K562 (cell line): Measurements from ENCODE around the gene TRAPPC5. TPM values are rescaled to one million over a fixed set of nuclear protein-coding genes. Genes with fewer than 3 reads are reported as not detected.

Source experiments
- ARID2 ChIP-seq: fragments of 450-650 bp; IDR thresholded peaks from 2 replicates; pipeline ENCODE4 v1.6.1; 2017; ENCODE audit warnings: antibody characterized with exemption, mild to moderate bottlenecking
- CTCFL ChIP-seq: IDR thresholded peaks from 2 replicates; pipeline ENCODE4 v1.6.1; 2011; ENCODE audit warnings: borderline replicate concordance, low read depth, mild to moderate bottlenecking, moderate library complexity, low read length; ENCODE audit not compliant: insufficient read depth, poor library complexity, severe bottlenecking
- CXXC5 ChIP-seq: fragments of 250-450 bp; sonication (Bioruptor Pico); IDR thresholded peaks from 2 replicates; pipeline ENCODE4 v1.8.0; 2022; ENCODE audit warnings: inconsistent platforms, mild to moderate bottlenecking, moderate library complexity
- FOXJ2 ChIP-seq: fragments of 200-800 bp; sonication (Bioruptor generic); IDR thresholded peaks from 2 replicates; pipeline ENCODE4 v1.6.1; 2016; ENCODE audit warnings: missing genetic modification characterization, missing compliant biosample characterization
- HCFC1 ChIP-seq: IDR thresholded peaks from 2 replicates; pipeline ENCODE4 v1.6.1; 2012; ENCODE audit warnings: low read depth, low read length, improper control_type of control experiment
- HDAC2 ChIP-seq: fragments of 450-650 bp; IDR thresholded peaks from 2 replicates; pipeline ENCODE4 v1.6.1; 2016; ENCODE audit warnings: mild to moderate bottlenecking
- KDM2B ChIP-seq: fragments of 250-450 bp; sonication (Bioruptor Pico); IDR thresholded peaks from 2 replicates; pipeline ENCODE4 v1.8.0; 2021; ENCODE audit warnings: mild to moderate bottlenecking, moderate library complexity
- MBD2 ChIP-seq: sonication (generic); IDR thresholded peaks from 2 replicates; pipeline ENCODE4 v1.6.1; 2016; ENCODE audit warnings: low read depth, borderline replicate concordance
- NCOA4 ChIP-seq: fragments of 450-650 bp; IDR thresholded peaks from 2 replicates; pipeline ENCODE4 v1.6.1; 2018; ENCODE audit warnings: mild to moderate bottlenecking; ENCODE audit not compliant: partially characterized antibody
- NR2C2 ChIP-seq, 2 experiments: fragments of 200-800 bp in 1 of 2; sonication (Bioruptor generic) in 1 of 2; sonication (generic) in 1 of 2; formaldehyde crosslinking in 1 of 2; IDR thresholded peaks; 2 replicates each; pipeline versions ENCODE4 v1.6.1 to v1.8.0; 2016 to 2022; ENCODE audit warnings: mild to moderate bottlenecking in 1 of 2, missing compliant biosample characterization in 1 of 2, missing genetic modification characterization in 1 of 2, missing genetic modification reagents in 1 of 2
- RB1 ChIP-seq: fragments of 450-650 bp; IDR thresholded peaks from 2 replicates; pipeline ENCODE4 v1.6.1; 2017; ENCODE audit warnings: low read depth, mild to moderate bottlenecking
- RFX1 ChIP-seq: fragments of 450-650 bp; IDR thresholded peaks from 2 replicates; pipeline ENCODE4 v1.6.1; 2016; ENCODE audit warnings: mild to moderate bottlenecking, moderate library complexity
- TFE3 ChIP-seq: fragments of 450-650 bp; formaldehyde crosslinking; IDR thresholded peaks from 2 replicates; pipeline ENCODE4 v1.4.0; 2020; ENCODE audit warnings: mild to moderate bottlenecking, mixed read lengths
- ZBTB1 ChIP-seq: sonication (generic); formaldehyde crosslinking; IDR thresholded peaks from 2 replicates; pipeline ENCODE4 v1.8.1; 2023; ENCODE audit warnings: missing genetic modification reagents, low read depth, mild to moderate bottlenecking, borderline replicate concordance
- ZBTB33 ChIP-seq: sonication (generic); formaldehyde crosslinking; IDR thresholded peaks from 2 replicates; pipeline ENCODE4 v1.8.1; 2023; ENCODE audit warnings: mild to moderate bottlenecking, missing genetic modification reagents
- ZC3H11A ChIP-seq: IDR thresholded peaks from 2 replicates; pipeline ENCODE4 v1.6.1; 2012; ENCODE audit warnings: low read depth, low read length, improper control_type of control experiment
- ZNF212 ChIP-seq: fragments of 450-650 bp; formaldehyde crosslinking; IDR thresholded peaks from 2 replicates; pipeline ENCODE4 v1.4.0; 2020; ENCODE audit warnings: mild to moderate bottlenecking
- ZNF280A ChIP-seq: fragments of 450-650 bp; IDR thresholded peaks from 2 replicates; pipeline ENCODE4 v1.6.1; 2018; ENCODE audit warnings: mild to moderate bottlenecking, low read depth; ENCODE audit not compliant: partially characterized antibody
- ZNF512 ChIP-seq: IDR thresholded peaks from 2 replicates; pipeline ENCODE4 v1.6.1; 2016; ENCODE audit warnings: missing genetic modification characterization, missing compliant biosample characterization
- ZZZ3 ChIP-seq: fragments of 450-650 bp; IDR thresholded peaks from 2 replicates; pipeline ENCODE4 v1.6.1; 2016; ENCODE audit warnings: antibody characterized with exemption, mild to moderate bottlenecking, moderate library complexity
- polyA plus RNA-seq, 8 experiments: library from polyadenylated mRNA; depleted of rRNA in 4 of 8; stranded (reverse) in 5 of 8; unstranded in 3 of 8; fragments of >200 nt; fragmentation: Nextera tagmentation in 2 of 8; fragmentation: Illumina TruSeq in 1 of 8; extraction: Ambion mirVana in 2 of 8; extraction: Trizol in 1 of 8; gene quantifications; 2 replicates each; pipeline versions ENCODE4 v1.2.1 to v1.2.3, GENCODE V29; 2011 to 2014; ENCODE audit warnings: inconsistent platforms in 1 of 8, missing spikeins in 1 of 8
- total RNA-seq, 7 experiments: library from RNA; depleted of rRNA in 6 of 7; stranded (reverse); fragments of >200 nt in 6 of 7; fragmentation: Illumina TruSeq in 2 of 7; extraction: Trizol in 2 of 7; gene quantifications; 2 replicates each; pipeline versions ENCODE4 v1.2.1 to v1.2.3, GENCODE V29; 2011 to 2021; ENCODE audit warnings: low replicate concordance in 1 of 7

TRAPPC5 gene
- total and polyA plus RNA-seq, 9 of the 15 experiments (the other 6 are each of a cell fraction or from before 2014, with no cell fraction given) = 2.0 to 76.9 (median 29.3) TPM

GRCh38 chr19:7652061-7652641 is 28.5 kb upstream of the TRAPPC5 start (continued):
- TF ChIP-seq TFE3 (CRISPR knock-in tag) = no peak
- TF ChIP-seq ZNF512 = no peak
- no peak for TF ChIP-seq HDAC2
- no peak for TF ChIP-seq KDM2B (CRISPR knock-in tag)
- TF ChIP-seq ZNF212 (CRISPR knock-in tag) = no peak
- no peak for TF ChIP-seq ZC3H11A
- TF ChIP-seq ZNF280A = no peak
- peak; percentile 39 for TF ChIP-seq CTCFL
- no peak for TF ChIP-seq RFX1
- peak; percentile 92 for TF ChIP-seq CXXC5 (CRISPR knock-in tag)
- no peak for TF ChIP-seq MBD2
- TF ChIP-seq ARID2 = peak; percentile 59; the same call in 1 of the 2 replicates
- TF ChIP-seq NR2C2 (CRISPR knock-in tag; IDR thresholded peaks at IDR 0.05) = peak; percentile 81
- peak; percentile 95 for TF ChIP-seq NR2C2 (tag; IDR thresholded peaks at IDR 0.05)
- peak; percentile 83 for TF ChIP-seq ZBTB33 (CRISPR knock-in tag)
- TF ChIP-seq NCOA4 = no peak
- no peak for TF ChIP-seq HCFC1
- no peak for TF ChIP-seq ZBTB1 (CRISPR knock-in tag)
- peak; percentile 69 for TF ChIP-seq RB1
- no peak for TF ChIP-seq ZZZ3
- TF ChIP-seq FOXJ2 (tag) = no peak
